Stimulated activated CD8-positive, alpha-beta memory T cell treated with anti-CD3 and anti-CD28 coated beads, Interleukin-7, amount 100 ng/mL, for 1 hour (primary cell): ENCODE data around the gene LRMDA.

Experiments used
- DNase-seq, 2 donors: peaks; one replicate each; pipeline ENCODE4 v3.0.0-alpha.2; 2020; ENCODE audit warnings: low read depth in 2 of 2

The LRMDA gene

DNA sequence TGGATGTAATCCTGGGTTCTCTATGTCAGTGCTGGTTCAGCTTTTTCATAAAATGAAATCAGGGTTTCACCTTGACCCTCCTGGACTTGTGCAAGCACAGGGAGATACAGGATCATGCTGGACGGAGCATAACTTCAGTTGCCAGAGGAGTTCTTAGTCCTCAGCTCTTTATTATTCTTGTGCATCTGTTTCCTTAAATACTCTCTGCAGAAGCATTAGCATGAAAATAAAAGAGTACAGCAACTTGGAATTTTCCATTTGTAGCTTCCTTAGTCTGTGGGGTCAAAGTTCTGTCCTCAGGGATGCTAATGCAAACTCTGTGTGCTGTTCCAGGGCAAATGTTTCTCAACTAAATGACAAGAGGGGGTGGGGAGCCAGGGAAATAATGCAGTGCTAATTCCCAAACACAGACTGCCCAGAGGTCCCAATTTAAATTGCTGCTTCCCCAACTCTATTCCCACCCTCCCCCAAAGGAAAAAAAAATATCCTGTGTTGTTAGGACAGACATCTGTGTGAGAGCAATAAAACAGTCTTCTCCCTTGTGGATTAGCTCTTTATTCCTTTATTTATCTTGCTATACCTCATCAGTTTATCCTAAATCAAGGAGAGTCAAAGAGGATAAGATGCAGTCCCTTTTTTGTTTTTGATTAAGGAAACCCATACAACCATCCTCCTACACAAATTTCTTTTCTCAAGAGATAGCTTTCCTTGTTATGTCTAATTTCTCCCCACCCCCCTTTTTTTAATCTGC lies 905.0 kb downstream of the LRMDA start:
- DNase-seq, result no peak

DNA sequence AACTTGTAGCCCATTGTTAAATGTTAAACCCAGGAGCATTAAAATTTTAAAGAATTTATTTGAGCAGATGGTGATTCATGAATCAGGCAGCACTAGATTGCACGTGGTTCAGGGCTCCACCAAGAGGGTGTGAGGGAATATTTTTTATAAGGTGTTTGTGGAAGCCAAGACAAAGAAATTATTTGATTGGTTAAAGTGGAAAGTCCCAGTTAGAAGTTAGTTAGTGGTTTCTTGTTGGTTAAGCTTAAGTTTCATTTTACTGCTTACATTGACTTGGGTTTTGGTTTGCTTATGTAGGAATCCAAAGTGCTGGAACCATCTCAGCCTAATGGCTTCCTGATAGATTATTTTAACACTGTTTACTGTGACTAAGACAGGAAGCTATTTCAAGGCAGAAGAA lies 906.2 kb downstream of the LRMDA start:
- no peak for DNase-seq

DNA sequence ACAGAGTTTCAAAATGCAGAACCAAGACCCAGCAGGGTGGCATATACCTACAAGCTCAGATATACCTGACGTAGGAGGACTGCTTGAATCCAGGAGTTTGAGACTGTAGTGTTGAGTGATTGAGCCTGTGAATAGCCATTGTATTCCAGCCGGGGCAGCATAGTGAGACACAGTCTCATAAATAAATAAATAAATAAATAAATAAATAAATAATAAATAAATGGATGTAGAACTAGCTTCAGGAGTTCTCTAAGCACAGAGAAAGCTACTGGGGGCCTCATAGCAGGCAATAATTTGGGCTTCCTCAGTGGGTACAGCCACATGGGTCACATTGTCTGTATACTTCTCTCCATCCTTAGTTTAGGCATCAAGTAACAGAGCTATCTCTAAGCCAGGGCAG lies 906.8 kb downstream of the LRMDA start:
- DNase-seq, result no peak

DNA sequence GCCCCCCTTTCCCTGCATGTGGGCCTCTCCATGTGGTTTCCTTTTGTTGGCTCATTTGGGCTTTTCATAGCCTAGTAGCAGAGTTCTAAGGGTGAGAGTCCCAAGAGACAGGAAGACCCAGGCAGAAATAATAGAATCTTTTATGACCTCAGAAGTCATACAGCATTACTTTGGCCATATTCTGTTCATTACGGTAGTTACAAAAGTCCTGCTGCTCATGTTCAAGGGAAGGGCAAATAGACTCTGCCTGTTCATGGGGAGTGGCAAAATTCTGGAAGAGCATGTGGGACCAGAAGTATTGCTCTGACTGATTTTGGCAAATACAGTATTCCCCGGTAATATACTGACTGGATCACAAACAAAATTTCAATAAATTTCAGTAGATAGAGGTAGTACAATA lies 910.3 kb downstream of the LRMDA start:
- DNase-seq, result no peak

DNA sequence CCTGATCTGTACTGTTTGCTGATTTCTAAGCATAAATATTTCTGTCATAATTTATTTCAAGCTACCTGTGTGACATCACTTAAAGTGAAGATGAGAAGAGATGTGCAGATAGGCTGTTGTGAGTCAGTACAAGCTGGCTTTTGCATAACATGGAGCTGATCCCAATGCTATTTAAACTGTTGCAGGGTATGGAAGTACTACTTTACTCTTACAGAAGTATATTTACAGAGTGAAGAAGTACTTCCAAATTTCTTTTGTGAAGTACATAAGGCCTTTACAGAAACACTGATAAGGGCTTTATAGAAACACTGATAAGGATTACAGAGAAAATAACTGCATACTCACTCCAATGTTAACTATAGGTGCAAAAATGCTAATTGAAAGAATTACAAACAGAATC lies 911.6 kb downstream of the LRMDA start:
- no peak for DNase-seq

DNA sequence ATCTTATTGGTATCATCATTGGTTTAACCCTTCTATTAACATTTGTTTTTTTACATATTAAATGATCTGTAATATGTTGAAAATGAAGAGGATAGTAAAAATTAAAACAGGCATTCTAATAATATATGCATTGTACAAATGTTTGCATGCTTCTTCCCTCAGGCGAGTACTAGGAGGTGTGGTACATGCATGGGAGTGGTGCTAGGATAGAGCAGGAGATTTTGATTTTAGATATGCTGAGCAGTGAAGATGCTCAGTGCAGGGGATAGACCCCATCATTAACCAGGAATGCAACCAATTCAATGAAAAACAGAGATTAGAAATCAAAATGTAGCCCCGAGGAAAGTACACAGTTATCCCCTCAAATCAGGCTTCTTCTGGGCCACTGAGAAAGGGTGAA lies 916.4 kb downstream of the LRMDA start:
- DNase-seq, result no peak

DNA sequence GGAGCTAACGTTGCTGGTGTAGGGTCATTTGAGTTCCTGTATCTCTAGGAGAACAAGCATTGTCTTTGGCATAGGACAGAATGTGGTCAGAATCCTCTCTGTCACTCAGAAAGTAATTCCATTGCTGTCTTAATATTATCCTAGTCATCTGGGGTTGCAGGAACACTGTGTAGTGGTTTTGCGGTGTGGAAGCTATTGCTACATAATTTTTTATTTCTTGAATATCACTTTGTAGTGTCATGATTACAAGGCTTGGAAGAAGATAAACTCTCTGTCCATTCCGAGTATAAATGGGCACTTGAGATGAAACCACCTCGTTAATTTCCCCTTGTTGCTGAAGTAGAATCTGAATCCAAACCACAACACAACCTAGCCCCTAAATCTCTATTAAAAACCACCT lies 919.2 kb downstream of the LRMDA start:
- DNase-seq, result no peak

DNA sequence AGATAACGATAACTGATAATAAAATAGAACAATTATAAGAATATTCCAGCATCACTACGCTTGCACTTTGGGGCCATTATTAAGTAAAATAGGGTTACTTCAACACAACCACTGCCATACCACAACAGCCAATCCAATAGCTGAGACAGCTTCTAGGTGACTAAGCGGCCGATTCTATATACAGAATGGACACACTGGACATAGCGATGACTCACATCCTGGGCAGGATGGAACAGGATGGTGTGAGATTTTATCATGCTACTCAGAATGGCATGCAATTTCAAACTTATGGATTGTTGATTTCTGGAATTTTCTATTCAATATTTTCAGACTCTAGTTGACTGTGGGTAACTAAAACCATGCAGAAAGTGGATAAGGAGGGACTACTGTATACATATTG lies 920.9 kb downstream of the LRMDA start:
- no peak for DNase-seq

DNA sequence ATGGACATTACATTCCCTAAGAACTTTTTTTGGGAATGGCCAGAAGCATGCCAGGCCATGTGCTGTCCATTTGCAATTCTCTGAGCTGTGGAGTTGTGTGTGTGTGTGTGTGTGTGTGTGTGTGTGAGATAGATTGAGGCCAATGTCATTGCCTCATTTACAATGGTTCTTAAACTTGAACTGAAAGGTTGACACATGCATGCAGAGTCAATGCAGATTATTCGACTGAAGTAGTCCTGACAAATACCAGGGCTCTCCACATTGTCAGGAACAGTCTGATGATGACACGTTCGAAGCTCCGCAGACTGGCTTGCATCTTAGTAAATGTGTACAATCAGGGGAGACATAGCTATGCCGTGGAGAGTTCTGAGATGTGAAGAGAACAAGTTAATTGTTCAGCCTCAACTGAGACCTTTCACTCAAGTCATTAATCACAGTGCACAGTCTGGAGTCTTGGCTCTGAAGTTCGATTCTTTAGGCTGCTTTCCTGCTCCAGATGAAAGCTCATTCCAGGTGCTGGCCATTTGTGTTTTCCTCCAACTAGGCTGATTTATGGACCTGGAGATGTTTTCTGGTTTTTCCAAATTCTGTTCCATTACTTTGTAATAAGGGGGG lies 921.9 kb downstream of the LRMDA start:
- DNase-seq, result no peak

DNA sequence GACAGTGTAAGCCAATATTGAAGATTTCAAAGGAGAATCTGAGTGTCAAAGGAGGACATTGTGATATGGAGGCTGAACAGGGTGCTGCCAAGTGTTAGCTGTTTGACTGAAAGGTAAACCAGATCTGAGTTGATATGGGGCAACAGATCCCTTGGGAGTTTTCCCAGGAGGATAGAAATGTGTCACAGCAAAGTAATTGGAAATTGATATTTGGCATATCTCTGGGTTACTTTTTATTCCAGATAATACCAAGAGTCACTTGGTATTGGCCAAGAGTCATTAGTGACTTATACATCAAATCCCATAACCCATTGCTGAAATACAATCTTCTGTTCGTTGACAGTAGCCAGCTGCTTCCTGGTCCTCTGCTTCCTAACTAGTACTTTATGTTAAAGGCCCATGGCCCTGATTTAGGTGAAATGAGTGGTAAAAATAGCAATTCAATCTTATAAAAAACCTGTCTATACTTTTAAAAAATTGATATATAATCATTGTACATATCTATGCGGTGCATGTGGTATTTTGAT lies 922.9 kb downstream of the LRMDA start:
- DNase-seq, result no peak

DNA sequence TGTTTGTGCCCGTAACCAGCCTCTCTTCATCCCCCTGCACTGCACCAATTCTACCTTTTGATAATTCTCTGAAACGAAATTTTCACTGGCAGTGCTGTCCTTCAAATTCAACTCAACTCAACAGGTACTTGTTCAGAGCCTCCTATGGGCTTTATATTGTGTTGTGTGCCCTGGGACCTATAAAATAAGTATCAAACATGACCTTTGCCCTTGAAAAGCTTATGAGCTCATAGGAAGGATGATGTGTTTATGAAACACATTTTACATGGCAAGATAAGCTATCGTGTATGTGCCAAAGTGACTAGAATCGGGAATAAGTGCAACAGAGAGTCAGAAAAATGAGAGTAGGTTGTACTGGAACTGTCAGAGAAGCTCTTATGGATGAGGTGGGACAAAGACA lies 923.5 kb downstream of the LRMDA start:
- DNase-seq, result no peak

DNA sequence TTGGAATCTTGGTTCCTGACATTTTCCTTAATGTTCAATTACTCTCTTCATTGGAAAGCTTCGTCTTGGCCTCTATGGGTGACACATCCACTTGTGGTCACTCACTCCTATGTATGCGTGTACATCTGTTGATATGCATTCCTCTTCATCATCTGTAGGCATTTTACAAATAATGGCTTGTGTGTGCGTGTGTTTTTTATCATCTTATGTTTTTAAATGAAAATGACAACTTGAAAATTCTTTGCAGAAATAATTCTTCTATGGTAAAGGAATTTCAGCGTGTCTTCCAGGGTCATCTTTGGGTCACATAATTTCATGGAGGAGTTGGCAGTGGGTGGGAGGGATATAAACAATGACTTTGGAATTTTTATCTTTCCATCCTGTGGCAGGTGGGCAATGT lies 925.1 kb downstream of the LRMDA start:
- DNase-seq, result no peak

DNA sequence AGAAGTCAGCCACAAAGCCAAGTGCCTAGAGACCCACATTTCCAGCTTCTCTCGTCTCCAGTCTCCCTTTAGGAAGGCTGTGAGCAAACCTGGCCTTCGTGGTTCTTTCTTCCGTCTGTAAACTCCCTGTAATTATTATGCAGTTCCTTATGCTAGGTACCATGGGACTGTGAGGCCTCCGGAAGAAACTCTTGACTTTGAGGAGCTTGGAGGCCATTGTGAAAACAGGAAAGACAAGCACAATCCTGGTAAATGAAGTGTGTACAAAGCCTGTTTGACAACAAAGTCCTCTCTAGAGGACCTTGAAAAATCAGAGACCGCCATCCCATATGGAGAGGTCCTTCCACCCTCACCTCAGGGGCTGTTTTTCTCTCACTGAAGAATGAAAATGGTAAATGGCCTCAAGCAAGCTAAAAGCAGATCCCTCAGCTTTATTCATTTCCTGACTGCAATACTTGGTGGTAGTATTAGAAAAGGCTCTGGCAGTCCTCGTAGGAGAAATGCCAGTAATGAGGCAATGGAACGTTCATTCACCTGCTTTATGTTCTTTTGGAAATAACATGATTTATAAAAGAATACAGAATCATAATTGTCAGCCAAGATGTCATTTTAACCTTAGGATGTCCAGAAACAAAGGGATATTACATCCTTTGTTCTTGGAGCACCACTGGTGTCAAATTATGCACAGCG lies 926.4 kb downstream of the LRMDA start:
- DNase-seq, result no peak

DNA sequence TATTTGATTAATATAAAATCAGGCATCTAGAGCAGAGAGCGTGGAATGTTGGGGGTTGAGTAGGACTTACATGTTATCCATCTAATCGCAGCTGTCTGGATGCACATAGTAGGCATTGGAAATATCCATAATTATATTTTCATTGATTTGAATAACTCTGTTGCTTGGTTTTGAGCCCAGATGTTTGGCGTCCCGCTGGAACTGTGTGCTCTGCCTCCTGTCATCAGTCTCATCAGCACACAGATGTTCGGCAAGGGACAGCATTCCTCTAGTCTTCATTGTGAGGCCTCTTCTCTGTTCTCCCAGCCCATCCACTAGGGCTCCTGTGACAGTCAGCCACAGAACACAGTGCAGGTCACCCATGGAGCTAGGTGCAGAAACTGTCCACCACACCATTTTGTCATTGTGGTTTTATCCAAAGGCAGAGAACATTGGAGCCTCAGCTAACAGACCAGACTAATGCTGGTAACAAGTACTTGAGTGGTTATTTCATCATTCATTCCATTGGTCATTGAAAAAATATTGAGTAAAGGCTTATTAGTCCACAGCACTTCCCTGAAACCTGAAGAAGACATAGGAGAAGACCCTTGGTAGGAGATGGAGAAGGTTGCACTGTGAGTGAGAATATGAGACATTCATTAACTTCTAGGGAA lies 927.4 kb downstream of the LRMDA start:
- DNase-seq, result no peak

DNA sequence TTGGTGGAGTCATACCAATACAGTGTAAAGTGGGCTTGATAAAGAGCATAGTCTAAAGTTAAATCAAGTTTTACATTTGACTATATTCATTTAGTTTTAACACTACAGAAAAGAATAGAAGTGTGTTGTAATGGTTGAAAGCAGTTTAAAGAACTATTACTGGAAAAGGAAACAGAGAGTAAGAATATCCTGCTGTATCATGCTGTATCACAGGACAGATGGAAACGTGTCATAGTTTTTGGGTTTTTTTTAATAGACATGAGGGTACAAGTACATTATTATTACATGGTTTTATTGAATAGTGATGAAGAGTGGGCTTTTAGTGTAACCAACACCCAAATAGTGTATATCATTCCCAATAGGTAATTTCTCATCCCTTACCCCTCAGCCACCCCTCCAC lies 944.3 kb downstream of the LRMDA start:
- no peak for DNase-seq

DNA sequence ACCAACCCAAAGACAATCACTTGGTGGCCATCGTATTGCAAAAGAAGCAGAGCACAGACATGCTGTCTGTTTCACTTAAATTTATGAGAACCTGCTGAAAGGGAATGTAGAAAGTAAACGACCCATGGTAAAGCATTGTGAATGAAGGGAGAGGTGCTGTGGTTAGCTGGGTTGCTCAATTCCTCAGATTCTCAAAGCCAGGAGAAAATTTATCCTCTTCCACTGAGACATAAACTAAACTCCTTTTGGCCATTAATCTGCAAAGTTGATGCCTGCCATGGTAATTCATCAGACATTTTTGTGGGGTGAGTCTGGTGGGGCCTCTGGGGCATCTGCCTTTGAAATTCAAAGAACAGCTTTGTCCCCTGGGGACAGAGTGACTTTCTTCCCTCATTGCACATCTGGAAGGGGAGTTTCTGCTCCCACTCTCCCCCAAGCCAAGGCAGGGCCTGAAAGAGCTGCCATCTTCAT lies 951.0 kb downstream of the LRMDA start:
- no peak for DNase-seq

DNA sequence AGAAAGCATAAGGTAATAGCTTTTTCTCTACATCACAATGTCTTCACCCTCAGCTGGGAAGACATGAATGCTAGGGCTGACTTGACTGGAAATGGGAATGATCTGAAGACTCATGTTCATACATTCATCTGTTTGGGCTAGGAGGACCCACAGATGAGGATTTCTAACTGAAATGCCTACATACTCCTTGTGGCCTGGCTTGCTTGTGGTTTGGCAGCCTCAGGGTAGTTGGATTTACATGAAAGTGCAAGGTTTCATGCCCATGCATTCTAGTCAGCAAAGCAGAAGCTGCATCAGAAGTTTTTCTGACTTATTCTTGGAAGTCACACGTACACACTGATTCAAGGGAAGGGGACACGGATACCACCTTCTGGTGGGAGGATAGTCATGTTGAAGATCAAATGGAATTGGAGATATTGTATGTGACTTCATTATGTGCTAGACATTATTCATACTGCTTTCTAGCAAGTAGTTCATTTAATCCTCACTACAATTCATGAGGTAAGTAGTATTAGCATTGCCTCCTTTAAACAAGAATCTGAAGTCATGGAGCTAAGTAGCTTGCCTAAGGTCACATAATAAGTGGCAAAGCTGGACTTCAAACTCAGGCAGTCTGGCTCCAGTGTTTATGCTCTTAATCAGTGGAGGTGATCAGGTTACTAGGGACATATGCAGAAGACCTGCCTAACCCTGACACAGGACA lies 957.0 kb downstream of the LRMDA start:
- DNase-seq, result no peak

DNA sequence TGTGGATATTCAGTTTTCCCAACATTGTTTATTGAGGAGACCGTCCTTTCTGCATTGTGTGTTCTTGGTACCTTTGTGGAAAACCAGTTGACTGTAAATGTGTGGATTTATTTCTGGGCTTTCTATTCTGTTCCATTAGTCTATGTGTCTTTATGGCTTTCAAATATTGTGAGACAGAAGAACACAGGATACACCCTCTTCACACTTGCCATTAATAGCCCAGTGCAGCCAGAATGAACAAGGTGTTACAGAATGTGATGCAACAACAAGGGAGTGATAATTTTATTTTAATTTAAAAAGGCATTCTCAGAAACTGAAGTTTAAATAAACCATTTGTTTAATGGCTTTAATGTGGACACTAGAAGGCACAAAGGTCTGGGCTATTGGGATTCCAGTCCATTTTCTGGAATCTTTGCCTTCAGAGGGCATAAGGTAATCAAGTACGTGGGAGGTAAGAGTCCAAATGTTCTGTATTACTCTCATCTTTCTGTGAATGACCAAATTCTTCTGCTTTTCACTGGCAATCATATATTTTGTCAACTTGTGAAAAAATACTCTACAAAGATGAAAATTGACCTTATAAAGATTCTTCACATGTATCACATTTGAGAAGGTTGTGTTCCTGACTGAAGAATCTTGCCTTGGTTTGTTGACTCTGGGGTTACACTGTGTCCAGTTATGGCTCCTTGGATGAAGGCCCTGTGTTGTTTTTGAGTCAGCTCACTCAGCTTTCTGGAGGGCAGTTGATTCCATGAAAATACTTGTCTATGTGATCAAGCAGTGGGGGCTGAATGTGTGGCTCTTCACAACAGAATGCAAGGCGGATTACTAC lies 962.7 kb downstream of the LRMDA start:
- no peak for DNase-seq

DNA sequence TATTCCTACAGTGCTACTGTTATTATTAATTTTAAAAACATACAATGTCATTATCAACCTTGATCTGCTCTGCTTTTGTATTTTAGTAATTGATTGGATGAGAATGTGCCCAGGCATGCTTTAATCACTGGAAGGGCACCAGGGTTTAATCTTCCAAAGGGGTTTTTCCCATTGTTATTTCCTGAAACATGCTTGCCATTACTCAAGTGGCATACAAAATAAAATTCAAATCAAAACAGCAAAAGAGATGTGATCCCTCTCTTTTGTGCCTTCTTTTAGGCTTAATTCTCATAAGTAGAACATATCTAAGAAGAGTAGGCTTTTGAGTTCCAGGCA lies 963.3 kb downstream of the LRMDA start:
- no peak for DNase-seq

DNA sequence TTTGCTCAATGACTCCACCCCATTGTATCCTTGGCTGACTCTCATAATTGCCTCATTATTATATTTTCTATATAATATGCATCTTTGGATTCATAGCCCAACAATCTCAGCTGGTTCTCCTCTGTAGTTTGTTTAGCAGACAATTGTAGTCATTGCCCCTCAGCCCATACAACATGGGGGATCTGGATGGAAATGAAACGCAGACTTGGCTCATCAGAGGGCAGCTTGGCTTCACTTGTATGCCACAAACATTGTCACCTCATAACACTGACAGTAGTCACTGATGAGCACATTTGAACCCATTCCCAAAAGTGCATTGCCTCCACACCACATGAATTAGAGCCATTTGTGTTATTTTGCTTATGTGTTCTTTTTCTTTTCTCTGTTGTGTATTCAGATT lies 963.8 kb downstream of the LRMDA start:
- DNase-seq, result no peak

DNA sequence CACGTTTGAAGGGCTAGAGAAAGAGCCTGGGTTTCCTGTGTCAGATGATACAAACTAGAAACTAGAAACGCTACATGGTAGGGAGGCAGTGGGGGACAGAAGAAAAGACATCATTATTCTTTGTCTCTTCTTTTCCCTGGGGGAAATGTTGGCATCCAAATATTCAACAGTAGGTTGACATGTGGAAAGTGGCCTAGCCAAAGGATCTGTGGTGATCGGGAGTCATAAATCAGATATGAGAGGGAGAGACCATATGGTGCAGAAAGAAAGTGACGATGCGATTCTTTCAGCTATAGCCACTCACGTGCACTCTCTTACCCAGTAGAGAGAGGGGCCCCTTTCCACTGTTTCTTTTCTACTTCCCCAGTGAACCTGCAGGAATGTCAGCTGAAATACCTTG lies 964.7 kb downstream of the LRMDA start:
- DNase-seq, result no peak
